Testis (tissue), 2 donors: ENCODE measurements around the gene CLPSL1.

ENCODE experiments used
- CTCF ChIP-seq, 3 experiments: fragments of 450-650 bp in 2 of 3; fragments of 200-600 bp in 1 of 3; sonication (generic) in 1 of 3; IDR thresholded peaks; one replicate each; pipeline ENCODE4 v1.5.1; 2016 to 2019; ENCODE audit warnings: antibody characterized with exemption in 3 of 3, mild to moderate bottlenecking in 2 of 3, moderate library complexity in 1 of 3
- POLR2A ChIP-seq: fragments of 450-650 bp; IDR thresholded peaks from one replicate; pipeline ENCODE4 v1.6.1; 2017; ENCODE audit warnings: antibody characterized with exemption, mild to moderate bottlenecking, moderate library complexity

- no peak for TF ChIP-seq POLR2A
- no peak for TF ChIP-seq CTCF (IDR thresholded peaks at IDR 0.05)
Observed at GRCh38 chr6:35788423-35788982, 7.7 kb downstream of the CLPSL1 start.
